Central memory CD4-positive, alpha-beta T cell (primary cell): ENCODE data around the gene UVRAG.

Experiments used
- DNase-seq: peaks from one replicate; pipeline ENCODE4 v3.0.0; 2022

UVRAG gene

GRCh38 chr11:75810637-75811390 is 4.2 kb upstream of the UVRAG start:
- no peak for DNase-seq

GRCh38 chr11:75811485-75811884 is 3.5 kb upstream of the UVRAG start:
- no peak for DNase-seq

- no peak for DNase-seq
Measured at GRCh38 chr11:75812542-75813040, 2.4 kb upstream of the UVRAG start.

GRCh38 chr11:75813124-75813523 is 1.9 kb upstream of the UVRAG start:
- no peak for DNase-seq

GRCh38 chr11:75813622-75814039 is 1.4 kb upstream of the UVRAG start:
- no peak for DNase-seq

- DNase-seq, result no peak
Measured at GRCh38 chr11:75814363-75814676, 690 bp upstream of the UVRAG start.

GRCh38 chr11:75815345-75816168 is 547 bp downstream of the UVRAG start:
- peak; percentile 55 for DNase-seq

GRCh38 chr11:75816561-75817239 is 1.7 kb downstream of the UVRAG start:
- DNase-seq, result no peak

- no peak for DNase-seq
Measured at GRCh38 chr11:75820645-75821044, 5.6 kb downstream of the UVRAG start.

GRCh38 chr11:75821202-75821601 is 6.2 kb downstream of the UVRAG start:
- no peak for DNase-seq

GRCh38 chr11:75822541-75822940 is 7.5 kb downstream of the UVRAG start:
- no peak for DNase-seq

GRCh38 chr11:75823415-75823814 is 8.4 kb downstream of the UVRAG start:
- DNase-seq, result no peak

GRCh38 chr11:75823946-75824345 is 8.9 kb downstream of the UVRAG start:
- DNase-seq, result no peak

- DNase-seq, result no peak
Measured at GRCh38 chr11:75826461-75827230, 11.6 kb downstream of the UVRAG start.

- DNase-seq, result no peak
Measured at GRCh38 chr11:75827562-75827961, 12.6 kb downstream of the UVRAG start.

GRCh38 chr11:75831915-75832502 is 17.0 kb downstream of the UVRAG start:
- DNase-seq, result no peak

GRCh38 chr11:75834728-75835127 is 19.7 kb downstream of the UVRAG start:
- DNase-seq, result no peak

- DNase-seq, result no peak
Measured at GRCh38 chr11:75836417-75836816, 21.4 kb downstream of the UVRAG start.

GRCh38 chr11:75839851-75840250 is 24.8 kb downstream of the UVRAG start:
- no peak for DNase-seq

- no peak for DNase-seq
Measured at GRCh38 chr11:75840522-75840921, 25.5 kb downstream of the UVRAG start.

GRCh38 chr11:75841739-75842138 is 26.7 kb downstream of the UVRAG start:
- DNase-seq, result no peak

GRCh38 chr11:75845324-75845723 is 30.3 kb downstream of the UVRAG start:
- DNase-seq, result no peak
